NOMO-1 treated with DMSO at 0.1 percent for 48 hours (cell line): ENCODE data around the gene GNG2.

Experiments
- DNase-seq: peaks from one replicate; lab custom pipeline; 2025; ENCODE audit not compliant: unreplicated experiment; lab: John Stamatoyannopoulos, UW

The GNG2 gene

DNA sequence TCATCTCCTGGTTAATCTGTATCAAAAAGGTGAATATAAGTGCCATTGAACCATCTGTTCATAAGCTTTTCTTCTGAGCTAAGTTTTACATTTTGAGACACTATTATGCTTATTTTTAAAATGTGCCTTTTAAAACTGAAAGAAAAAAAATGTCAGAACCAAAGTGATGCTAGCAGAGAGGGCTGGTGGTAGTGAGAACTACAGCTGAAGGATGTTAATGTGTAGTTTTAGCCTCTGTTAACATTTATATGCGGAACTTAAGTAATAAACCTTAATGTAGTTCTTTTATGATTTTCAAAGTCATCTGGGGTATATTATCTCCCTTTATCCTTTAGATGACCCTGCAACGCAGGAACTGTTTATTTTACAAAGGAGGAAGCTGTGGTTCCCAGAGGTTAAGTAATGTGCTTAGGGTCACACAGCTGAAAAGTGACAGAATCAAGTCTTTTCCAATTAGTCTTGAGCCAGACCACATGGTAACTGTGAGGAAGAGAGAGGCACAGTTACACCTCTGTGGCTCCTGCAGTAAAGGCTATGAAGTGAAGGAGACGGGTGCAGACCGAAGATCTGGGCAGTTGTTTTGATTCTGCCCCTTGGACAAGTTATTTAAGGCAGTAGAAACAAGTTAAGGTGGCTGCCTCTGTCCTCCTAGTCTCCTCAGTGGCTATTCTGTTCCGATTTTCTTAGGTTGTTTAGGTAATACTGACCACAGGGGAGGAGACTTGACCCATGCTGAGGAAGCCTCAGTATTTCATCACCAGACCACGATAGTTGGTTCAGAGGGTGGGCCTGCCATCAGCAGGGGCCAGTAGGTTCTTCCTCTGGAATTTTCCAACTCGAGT is 23.9 kb downstream of the GNG2 start:
- peak; percentile 98 for DNase-seq

- no peak for DNase-seq
These were observed 29.4 kb downstream of the GNG2 start for GRCh38 chr14:51889851-51890250.

DNA sequence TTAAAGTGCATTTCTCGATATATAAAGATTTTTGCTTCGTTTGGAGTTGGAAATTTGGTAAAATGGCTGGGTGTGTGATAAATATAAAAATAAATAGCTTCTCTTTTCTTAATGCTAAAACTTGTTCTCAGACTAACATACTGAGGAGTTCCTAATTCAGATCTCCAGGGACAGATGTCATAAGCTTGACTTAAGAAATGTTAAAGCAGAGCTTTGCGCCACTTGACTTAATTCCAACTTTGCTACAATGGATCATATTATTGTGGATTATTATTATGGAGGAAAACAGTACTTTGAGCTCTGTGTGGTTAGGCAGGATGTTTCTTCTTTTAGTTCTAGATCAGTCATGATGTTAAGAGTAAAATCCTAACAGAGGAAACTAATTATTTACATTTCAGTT is 33.8 kb downstream of the GNG2 start:
- no peak for DNase-seq

GRCh38 chr14:51895375-51895774 is 35.0 kb downstream of the GNG2 start:
- DNase-seq = no peak

DNA sequence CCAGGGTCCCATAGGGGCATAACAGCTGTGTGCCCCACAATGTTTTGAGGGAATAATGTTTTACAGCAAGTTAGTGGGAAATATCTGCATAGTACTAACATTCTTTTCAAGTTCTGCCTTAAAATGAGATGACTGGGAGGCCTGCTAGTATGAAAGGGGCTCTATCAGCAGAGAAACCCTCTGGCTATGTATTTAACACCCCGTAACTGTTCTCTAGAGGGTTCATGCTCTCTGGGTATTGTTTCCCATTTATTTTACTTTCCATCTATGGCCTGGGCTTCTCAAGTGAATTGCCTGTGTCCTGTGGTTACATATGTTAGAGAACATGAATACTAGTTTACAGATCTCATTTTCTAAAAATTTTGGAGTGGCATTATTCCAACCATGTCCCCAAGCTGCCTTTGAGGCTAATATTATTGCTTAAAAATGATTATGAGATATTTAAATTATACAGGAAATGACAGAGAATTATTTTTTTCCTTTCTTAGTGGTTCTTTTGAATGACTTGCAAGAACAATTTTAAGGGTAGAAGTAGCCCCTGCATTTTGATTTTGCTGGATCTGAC is 37.5 kb downstream of the GNG2 start:
- DNase-seq = no peak

- no peak for DNase-seq
These were observed 41.1 kb downstream of the GNG2 start for GRCh38 chr14:51901475-51902024.

GRCh38 chr14:51905656-51906121 is 45.3 kb downstream of the GNG2 start:
- DNase-seq = peak; percentile 56

- no peak for DNase-seq
These were observed 47.7 kb downstream of the GNG2 start for GRCh38 chr14:51908086-51908485.

- no peak for DNase-seq
These were observed 51.8 kb downstream of the GNG2 start for GRCh38 chr14:51912112-51912786.

DNA sequence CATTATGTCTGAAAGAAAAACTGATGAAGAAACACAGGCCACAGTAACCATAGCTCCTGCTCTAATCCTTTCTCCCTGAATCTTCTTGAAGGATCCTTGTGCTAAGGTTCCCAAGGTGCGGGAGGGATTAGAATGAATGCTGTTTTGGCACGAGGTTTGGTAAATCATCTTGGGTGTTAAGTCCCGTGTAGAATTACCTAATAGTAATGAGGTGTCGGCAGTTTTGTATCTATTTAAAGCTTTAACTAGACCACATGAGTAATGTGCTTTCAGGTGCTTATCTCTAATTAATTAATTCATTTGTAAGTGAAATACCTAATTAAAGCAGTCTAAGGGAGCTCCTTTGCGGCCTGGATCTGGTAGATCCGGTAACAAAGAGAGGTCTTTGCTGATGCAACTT is 53.9 kb downstream of the GNG2 start:
- DNase-seq = no peak

- no peak for DNase-seq
These were observed 56.8 kb downstream of the GNG2 start for GRCh38 chr14:51917193-51917592.

GRCh38 chr14:51921026-51921425 is 60.6 kb downstream of the GNG2 start:
- no peak for DNase-seq

DNA sequence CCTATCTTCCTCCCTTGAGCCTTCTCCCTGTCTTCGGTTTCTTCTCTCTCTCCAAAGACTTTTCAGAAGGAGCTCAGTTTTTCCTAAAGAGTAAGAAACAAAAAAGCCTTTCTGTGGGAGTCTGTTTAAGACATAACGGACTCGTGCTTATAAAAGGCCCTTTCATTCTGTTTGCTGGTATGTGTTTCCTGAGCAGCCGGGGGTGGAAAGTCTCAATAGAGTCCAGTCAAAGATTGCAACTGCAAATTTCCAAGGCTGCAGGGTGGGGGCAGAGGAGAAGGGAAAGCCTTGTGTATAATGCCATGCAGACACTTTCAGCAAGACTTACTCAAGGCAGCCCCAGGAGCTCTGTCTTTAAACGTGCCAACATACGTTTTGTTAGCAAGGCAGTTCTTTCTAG is 62.2 kb downstream of the GNG2 start:
- no peak for DNase-seq

GRCh38 chr14:51924600-51924999 is 64.2 kb downstream of the GNG2 start:
- no peak for DNase-seq

GRCh38 chr14:51925980-51926379 is 65.6 kb downstream of the GNG2 start:
- no peak for DNase-seq

- DNase-seq = no peak
These were observed 66.0 kb downstream of the GNG2 start for GRCh38 chr14:51926449-51926848.

- no peak for DNase-seq
These were observed 68.2 kb downstream of the GNG2 start for GRCh38 chr14:51928568-51928967.

DNA sequence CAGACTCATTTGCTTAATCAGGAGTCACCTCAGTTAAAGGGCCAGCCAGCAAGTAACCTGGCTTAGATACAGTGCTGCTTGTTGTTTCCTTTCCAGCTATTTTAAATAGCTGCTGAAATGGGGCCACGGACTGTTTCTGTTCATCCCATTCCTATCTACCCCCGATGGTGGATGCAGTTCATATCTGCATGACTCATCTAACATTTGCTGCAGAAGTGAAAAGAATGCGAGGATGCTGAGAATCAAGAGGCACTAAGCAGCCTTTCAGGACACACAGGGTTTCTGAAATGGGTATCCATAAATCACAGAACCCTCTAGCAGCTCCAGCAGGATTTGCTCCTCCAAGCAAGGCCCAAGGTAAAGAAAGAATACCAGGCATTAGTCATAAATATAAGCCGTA is 68.8 kb downstream of the GNG2 start:
- no peak for DNase-seq

- DNase-seq = no peak
These were observed 69.7 kb downstream of the GNG2 start for GRCh38 chr14:51929910-51930682.

- no peak for DNase-seq
These were observed 70.9 kb downstream of the GNG2 start for GRCh38 chr14:51931308-51931707.

GRCh38 chr14:51933191-51933590 is 72.8 kb downstream of the GNG2 start:
- peak; percentile 23 for DNase-seq
